ENCODE results near the gene JUN. TPM values are rescaled to one million over a fixed set of nuclear protein-coding genes. Genes with fewer than 3 reads are reported as not detected.

JUN gene
- total RNA-seq, 1 donor from 2014 or later = 64.2 TPM

GRCh38 chr1:58788259-58788658, 4.4 kb upstream of the JUN start:
- DNase-seq (ENCODE audit: missing footprints) = no peak
- ATAC-seq = no peak
- intact Hi-C loops (cut with DNase I) = no loop called here

DNA sequence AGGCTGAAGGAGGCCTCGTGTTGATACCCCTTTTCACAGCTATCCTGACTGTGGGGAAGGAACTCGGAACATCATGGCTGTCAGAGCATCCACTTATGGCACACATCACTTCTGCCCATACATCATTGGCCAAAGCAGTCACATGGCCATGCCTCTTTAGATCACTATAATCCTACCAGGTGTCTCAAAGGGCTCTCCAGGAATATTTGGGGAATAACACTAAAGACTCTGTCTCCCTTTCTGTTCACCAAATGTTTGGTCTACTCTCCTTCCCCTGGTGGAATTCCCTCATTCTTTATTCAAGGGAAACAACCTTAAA, 3.0 kb upstream of the JUN start:
- intact Hi-C loops (cut with DNase I) = no loop called here
- ATAC-seq = no peak
- DNase-seq (ENCODE audit: missing footprints) = no peak

- intact Hi-C loops (cut with DNase I) = no loop called here
- no peak for DNase-seq (ENCODE audit: missing footprints)
- no peak for ATAC-seq
Observed at GRCh38 chr1:58786184-58786926, 2.5 kb upstream of the JUN start.

DNA sequence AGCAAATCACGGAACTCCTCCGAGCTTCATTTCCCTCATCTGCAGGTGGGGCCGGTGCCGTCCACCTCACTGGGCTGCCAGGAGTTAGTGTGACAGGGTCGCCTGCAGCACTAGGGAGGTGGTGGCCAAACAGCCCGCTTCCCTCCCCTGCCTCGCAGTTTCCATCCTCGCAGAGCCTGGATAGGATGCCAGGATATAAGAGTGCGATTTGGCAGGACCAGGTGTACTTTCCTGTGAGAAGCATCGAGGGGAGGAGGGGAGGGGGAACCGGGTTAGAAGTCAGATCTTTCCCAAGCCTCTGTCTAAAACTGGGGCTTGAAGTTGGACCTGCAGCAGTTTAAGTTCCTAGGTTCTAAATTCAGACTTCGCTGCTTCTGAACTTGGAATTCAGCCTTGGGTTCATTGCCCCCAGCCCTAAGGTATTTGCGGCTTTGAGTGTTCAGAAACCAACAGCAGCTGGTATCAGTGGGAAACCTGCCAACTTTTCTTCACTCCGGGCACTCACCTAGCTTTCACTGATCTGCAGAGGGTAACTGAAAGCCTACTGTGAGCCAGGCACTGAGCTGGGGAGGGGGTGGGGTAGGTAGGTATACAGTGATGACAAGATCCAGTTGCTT, 1.7 kb upstream of the JUN start:
- DNase-seq (ENCODE audit: missing footprints) = peak; percentile 82
- intact Hi-C loops (cut with DNase I) = loop anchor here (2.0 kb wide), 6 partner anchors 113 to 915 kb away; partner anchors contain the start of gene FGGY

DNA sequence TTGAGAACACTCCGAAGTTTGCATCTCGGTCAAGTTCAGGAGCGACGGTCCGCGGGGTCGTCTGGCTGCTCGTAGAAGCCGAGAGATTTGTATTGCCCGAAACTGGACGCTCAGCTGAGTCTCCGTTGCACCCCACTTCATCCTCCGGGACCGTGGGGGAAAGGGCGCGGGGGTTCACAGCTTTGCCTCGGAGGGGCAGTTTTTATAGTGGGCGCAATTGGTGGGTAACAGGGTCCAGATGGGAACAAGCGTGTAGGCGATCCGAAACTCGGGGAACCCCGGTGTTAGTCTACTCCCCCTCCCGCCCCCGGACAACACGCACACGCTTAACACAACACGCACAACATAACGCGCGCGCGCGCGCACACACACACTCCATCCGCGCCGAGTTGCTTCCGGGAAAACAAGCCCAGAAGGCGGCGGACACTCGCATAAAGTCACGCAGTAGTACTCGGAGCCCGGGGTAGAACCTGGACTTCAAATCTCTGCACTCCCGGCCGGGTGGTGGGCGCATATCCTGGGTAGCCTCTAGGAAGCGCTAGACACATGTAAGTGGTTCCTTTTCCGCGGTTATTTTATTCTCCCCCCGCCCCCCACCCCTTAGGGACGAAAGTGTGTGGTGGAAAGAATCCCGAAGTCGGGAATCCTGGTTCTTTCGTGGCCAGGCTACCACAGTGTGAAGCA, 1.1 kb upstream of the JUN start:
- peak; percentile 49 for ATAC-seq
- DNase-seq (ENCODE audit: missing footprints) = peak; percentile 94
- intact Hi-C loops (cut with DNase I) = loop anchor here (1.0 to 2.0 kb wide), 10 partner anchors 30 to 916 kb away; partner anchors contain the start of gene FGGY

More for the DNA sequence above, 1.7 kb upstream of the JUN start:
- peak; percentile 4 for ATAC-seq

DNA sequence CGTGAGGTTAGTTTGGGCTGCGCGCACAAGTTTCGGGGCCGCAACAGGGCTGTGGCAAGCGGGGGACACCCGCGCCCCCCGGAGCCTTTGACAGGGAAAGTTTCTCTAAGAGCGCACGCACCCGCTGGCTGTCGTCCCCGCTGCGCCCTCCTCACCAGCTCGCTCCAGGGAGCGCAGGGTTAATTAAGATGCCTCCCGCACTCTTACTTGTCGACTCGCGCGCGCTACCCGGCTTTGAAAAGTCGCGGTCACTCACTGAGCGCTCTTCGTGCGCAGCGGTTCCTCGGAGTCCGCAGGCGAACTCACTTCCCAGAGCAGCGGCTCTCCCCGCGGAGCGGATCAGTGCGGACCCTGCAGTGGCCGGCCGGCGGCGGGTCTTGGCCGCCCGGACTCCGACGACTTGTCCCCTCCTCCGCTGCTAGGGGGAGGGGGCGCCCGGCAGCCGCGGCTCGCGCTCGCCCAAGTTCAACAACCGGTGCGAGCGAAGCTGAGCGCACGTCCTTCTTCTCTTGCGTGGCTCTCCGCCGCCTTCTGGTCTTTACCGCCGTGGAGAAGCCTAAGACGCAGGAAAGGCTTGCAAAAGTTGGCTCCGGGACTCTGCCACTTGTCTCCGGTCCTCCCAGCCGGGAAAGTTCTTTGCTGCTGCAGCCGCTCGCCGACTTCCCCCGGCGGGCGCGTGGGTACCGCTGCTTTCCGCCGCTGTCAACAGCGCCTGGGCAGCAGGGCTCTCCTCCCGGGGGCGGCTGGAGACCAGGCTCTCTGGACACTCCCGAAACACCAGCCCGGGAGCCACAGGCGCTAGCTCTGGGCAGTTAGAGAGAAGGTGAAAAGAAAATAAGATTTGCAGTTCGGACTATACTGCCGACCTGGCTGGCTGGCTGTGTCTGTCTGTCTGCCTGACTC, 506 bp downstream of the JUN start:
- peak; percentile 6 for ATAC-seq
- peak; percentile 79 for DNase-seq (ENCODE audit: missing footprints)
- intact Hi-C loops (cut with DNase I) = no loop called here

DNA sequence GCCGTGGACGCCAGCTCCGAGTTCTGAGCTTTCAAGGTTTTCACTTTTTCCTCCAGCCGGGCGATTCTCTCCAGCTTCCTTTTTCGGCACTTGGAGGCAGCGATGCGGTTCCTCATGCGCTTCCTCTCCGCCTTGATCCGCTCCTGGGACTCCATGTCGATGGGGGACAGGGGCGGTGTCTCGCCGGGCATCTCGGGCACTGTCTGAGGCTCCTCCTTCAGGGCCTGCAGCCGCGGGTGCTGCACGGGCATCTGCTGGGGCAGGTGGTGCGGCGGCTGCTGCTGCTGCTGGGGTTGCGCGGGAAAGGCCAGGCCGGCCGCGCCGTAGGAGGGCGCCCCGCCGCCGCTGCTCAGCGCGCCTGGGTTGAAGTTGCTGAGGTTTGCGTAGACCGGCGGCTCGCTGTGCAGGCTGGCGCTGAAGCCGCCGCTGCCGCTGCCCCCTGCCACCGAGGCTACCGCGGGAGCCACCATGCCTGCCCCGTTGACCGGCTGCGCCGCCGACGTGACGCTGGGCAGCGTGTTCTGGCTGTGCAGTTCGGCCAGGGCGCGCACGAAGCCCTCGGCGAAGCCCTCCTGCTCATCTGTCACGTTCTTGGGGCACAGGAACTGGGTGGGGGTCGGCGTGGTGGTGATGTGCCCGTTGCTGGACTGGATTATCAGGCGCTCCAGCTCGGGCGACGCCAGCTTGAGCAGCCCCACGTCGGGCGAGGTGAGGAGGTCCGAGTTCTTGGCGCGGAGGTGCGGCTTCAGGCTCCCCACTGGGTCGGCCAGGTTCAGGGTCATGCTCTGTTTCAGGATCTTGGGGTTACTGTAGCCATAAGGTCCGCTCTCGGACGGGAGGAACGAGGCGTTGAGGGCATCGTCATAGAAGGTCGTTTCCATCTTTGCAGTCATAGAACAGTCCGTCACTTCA, 1.4 kb downstream of the JUN start:
- DNase-seq (ENCODE audit: missing footprints) (peak; percentile 83), ATAC-seq (no peak)
- intact Hi-C loops (cut with DNase I) = no loop called here

- DNase-seq (ENCODE audit: missing footprints) = peak; percentile 79
- ATAC-seq = no peak
- intact Hi-C loops (cut with DNase I) = loop anchor here (1.0 kb wide), 1 partner anchor 978 kb away; no protein-coding TSS in a partner anchor
Observed at GRCh38 chr1:58781541-58782177, 2.2 kb downstream of the JUN start.

DNA sequence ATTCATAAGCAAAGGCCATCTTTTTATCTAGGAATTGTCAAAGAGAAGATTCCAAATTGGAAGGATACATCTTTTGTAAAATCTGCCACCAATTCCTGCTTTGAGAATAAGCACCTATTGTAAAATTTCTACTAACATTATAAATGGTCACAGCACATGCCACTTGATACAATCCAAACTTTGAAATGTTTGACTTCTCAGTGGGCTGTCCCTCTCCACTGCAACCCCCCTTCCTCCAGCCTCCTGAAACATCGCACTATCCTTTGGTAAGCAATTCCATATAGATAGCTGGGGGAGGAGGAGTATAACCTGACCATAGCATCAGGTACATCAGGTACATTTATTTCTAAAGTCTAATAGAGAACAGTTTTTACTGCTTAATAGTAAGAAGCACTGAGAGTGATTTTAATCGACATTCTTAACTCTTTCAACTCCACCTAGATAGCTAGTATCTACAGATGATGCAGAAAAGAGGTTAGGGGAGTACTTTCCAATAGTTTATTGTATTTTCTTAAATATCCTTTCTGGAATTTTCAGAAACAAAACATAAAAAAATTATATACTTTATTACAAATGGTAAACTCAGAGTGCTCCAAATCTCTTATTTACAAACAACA, 2.9 kb downstream of the JUN start:
- intact Hi-C loops (cut with DNase I) = loop anchor here (1.0 kb wide), 1 partner anchor 978 kb away; no protein-coding TSS in a partner anchor
- DNase-seq (ENCODE audit: missing footprints) (no peak), ATAC-seq (no peak)

GRCh38 chr1:58780411-58780810, 3.4 kb downstream of the JUN start:
- ATAC-seq (no peak), DNase-seq (ENCODE audit: missing footprints) (no peak)
- intact Hi-C loops (cut with DNase I) = no loop called here

GRCh38 chr1:58779801-58780382, 4.0 kb downstream of the JUN start:
- intact Hi-C loops (cut with DNase I) = no loop called here
- DNase-seq (ENCODE audit: missing footprints) = no peak
- ATAC-seq = no peak

DNA sequence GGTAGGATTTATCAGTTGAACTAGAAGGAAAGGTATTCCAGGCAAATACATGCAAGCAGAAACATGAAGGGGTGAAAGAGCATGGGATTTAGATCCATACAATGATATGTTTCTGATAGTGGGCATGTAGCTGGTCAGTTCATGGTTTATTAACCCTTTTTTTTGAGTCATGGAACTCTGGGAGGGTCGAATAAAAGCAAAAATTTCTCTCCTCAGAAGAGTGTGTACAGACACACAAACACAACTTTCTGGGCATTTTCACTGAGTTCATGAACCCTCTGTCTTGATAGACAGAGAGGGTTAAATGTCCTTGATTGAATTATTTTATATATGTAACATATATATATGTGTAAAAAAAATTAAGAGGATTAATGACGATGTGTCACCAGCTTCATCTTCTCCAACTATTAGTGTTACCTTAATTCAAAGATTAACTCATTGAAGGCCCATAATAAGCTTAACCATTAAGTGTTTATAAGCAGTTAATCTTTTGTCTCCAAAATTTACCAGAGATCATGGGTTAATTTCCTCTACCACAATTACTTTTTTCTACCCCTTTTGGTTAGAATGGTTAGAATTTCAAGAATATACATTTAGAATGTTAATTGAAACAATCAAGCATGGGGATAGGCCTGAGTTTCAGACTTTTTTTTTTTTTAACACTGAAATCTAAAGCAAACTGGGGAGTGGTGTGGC, 4.6 kb downstream of the JUN start:
- DNase-seq (ENCODE audit: missing footprints) (no peak), ATAC-seq (no peak)
- intact Hi-C loops (cut with DNase I) = no loop called here

GRCh38 chr1:58778385-58779000, 5.4 kb downstream of the JUN start:
- no peak for DNase-seq (ENCODE audit: missing footprints)
- intact Hi-C loops (cut with DNase I) = no loop called here
- no peak for ATAC-seq

GRCh38 chr1:58774027-58774426, 9.8 kb downstream of the JUN start:
- intact Hi-C loops (cut with DNase I) = no loop called here
- no peak for DNase-seq (ENCODE audit: missing footprints)
- ATAC-seq = no peak

GRCh38 chr1:58773406-58773840, 10.4 kb downstream of the JUN start:
- ATAC-seq (peak; percentile 92), DNase-seq (ENCODE audit: missing footprints) (peak; percentile 70)
- intact Hi-C loops (cut with DNase I) = no loop called here
